Nephron progenitor cell (in vitro differentiated cells): ENCODE results near the gene BBX.

Experiments used
- DNase-seq: peaks from one replicate; pipeline ENCODE4 v3.0.0; 2021
- H3K27ac Mint-ChIP-seq: 2 replicates; pipeline ENCODE4 v1.8.0; 2021; ENCODE audit warnings: mild to moderate bottlenecking, moderate library complexity, mixed read lengths
- H3K27me3 Mint-ChIP-seq: 2 replicates; pipeline ENCODE4 v1.8.0; 2021; ENCODE audit warnings: mild to moderate bottlenecking, low read depth, mixed read lengths; ENCODE audit not compliant: poor library complexity
- H3K36me3 Mint-ChIP-seq: 2 replicates; pipeline ENCODE4 v1.8.0; 2021; ENCODE audit warnings: low read depth, mixed read lengths
- H3K4me1 Mint-ChIP-seq: 2 replicates; pipeline ENCODE4 v1.8.0; 2021; ENCODE audit warnings: mixed read lengths
- H3K4me3 Mint-ChIP-seq: 2 replicates; pipeline ENCODE4 v1.8.0; 2021; ENCODE audit warnings: mild to moderate bottlenecking, moderate library complexity, mixed read lengths
- H3K9me3 Mint-ChIP-seq: 2 replicates; pipeline ENCODE4 v1.8.0; 2021; ENCODE audit warnings: mild to moderate bottlenecking, moderate library complexity, mixed read lengths
- CTCF ChIP-seq: fragments of 200-600 bp; sonication (generic); IDR thresholded peaks from 2 replicates; pipeline ENCODE4 v1.5.0; 2021; ENCODE audit warnings: antibody characterized with exemption

The BBX gene

GRCh38 chr3:107682580-107682979 lies 159.8 kb downstream of the BBX start:
- H3K27ac Mint-ChIP-seq: peak overlapping the region; percentile 59
- DNase-seq: no peak
- peaks cover 32% of the 10 kb centered on the region for H3K36me3 Mint-ChIP-seq
- H3K4me1 Mint-ChIP-seq: peaks cover 41% of the 10 kb centered on the region
- no peak for TF ChIP-seq CTCF
- H3K9me3 Mint-ChIP-seq: peaks cover 17% of the 10 kb centered on the region
- no peak overlapping the region for H3K4me3 Mint-ChIP-seq
- no peaks in the 10 kb centered on the region for H3K27me3 Mint-ChIP-seq

DNA sequence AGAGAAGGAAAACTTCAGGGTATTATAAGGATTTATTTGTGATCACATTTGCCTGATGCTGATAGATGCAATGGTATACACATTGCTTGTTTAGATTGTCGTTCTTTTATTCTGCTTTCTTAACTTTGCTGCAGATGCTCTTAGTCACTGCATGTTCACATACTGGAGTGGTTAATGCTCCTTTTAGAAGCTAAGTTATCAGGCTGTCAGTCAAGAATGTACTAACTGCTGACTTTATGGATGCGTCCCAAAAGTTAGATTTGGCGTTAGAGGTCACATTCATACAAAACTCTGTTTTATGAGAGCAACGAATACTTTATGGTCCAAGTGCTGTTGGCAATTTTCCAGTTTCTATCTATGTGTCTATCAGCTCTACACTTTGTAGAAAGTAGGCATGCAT lies 160.7 kb downstream of the BBX start:
- Mint-ChIP-seq H3K27me3 (no peaks in the 10 kb centered on the region), H3K9me3 (peaks cover 17% of the 10 kb centered on the region), H3K4me1 (peaks cover 41% of the 10 kb centered on the region), H3K27ac (no peak overlapping the region), H3K4me3 (no peak overlapping the region), H3K36me3 (peaks cover 32% of the 10 kb centered on the region)
- TF ChIP-seq CTCF: no peak
- no peak for DNase-seq

GRCh38 chr3:107684431-107684925 lies 161.7 kb downstream of the BBX start:
- peaks cover 27% of the 10 kb centered on the region for H3K36me3 Mint-ChIP-seq
- no peak for TF ChIP-seq CTCF
- H3K27ac Mint-ChIP-seq: peak overlapping the region; percentile 64
- H3K4me3 Mint-ChIP-seq: no peak overlapping the region
- peaks cover 17% of the 10 kb centered on the region for H3K9me3 Mint-ChIP-seq
- H3K27me3 Mint-ChIP-seq: no peaks in the 10 kb centered on the region
- H3K4me1 Mint-ChIP-seq: peaks cover 41% of the 10 kb centered on the region
- DNase-seq: no peak

GRCh38 chr3:107685383-107685782 lies 162.6 kb downstream of the BBX start:
- no peaks in the 10 kb centered on the region for H3K27me3 Mint-ChIP-seq
- H3K9me3 Mint-ChIP-seq: peaks cover 10% of the 10 kb centered on the region
- peaks cover 21% of the 10 kb centered on the region for H3K36me3 Mint-ChIP-seq
- peaks cover 41% of the 10 kb centered on the region for H3K4me1 Mint-ChIP-seq
- DNase-seq: no peak
- TF ChIP-seq CTCF: no peak
- H3K4me3 Mint-ChIP-seq: no peak overlapping the region
- peak overlapping the region; percentile 64 for H3K27ac Mint-ChIP-seq

- DNase-seq: no peak
- Mint-ChIP-seq H3K36me3 (peaks cover 18% of the 10 kb centered on the region), H3K4me1 (peaks cover 34% of the 10 kb centered on the region), H3K27me3 (no peaks in the 10 kb centered on the region), H3K4me3 (no peak overlapping the region), H3K27ac (no peak overlapping the region), H3K9me3 (peaks cover 4% of the 10 kb centered on the region)
- TF ChIP-seq CTCF: no peak
Measured at GRCh38 chr3:107687056-107687581, 164.4 kb downstream of the BBX start.

- TF ChIP-seq CTCF: no peak
- H3K27ac Mint-ChIP-seq: no peak overlapping the region
- no peaks in the 10 kb centered on the region for H3K27me3 Mint-ChIP-seq
- peaks cover 16% of the 10 kb centered on the region for H3K4me1 Mint-ChIP-seq
- H3K36me3 Mint-ChIP-seq: peaks cover 16% of the 10 kb centered on the region
- peaks cover 11% of the 10 kb centered on the region for H3K9me3 Mint-ChIP-seq
- DNase-seq: no peak
- H3K4me3 Mint-ChIP-seq: no peak overlapping the region
Measured at GRCh38 chr3:107689355-107689754, 166.6 kb downstream of the BBX start.
